Body of pancreas (tissue), 4 donors: ENCODE measurements around the gene SCGN.

Experiments
- CTCF ChIP-seq, 7 experiments: fragments of 450-650 bp in 4 of 7; fragments of 200-600 bp in 3 of 7; sonication (generic) in 3 of 7; IDR thresholded peaks; one replicate each; pipeline ENCODE4 v1.5.1; 2016 to 2019; ENCODE audit warnings: antibody characterized with exemption in 7 of 7
- POLR2A ChIP-seq, 3 donors: fragments of 450-650 bp; IDR thresholded peaks; one replicate each; pipeline ENCODE4 v1.6.1; 2016; ENCODE audit warnings: antibody characterized with exemption in 3 of 3, mild to moderate bottlenecking in 2 of 3

- no peak for TF ChIP-seq CTCF (IDR thresholded peaks at IDR 0.05)
- TF ChIP-seq POLR2A (IDR thresholded peaks at IDR 0.05) = no peak
These were observed 45.9 kb upstream of the SCGN start for GRCh38 chr6:25606151-25606550.
